ENCODE results near the gene GNB2.

The GNB2 gene

GRCh38 chr7:100683659-100684533 is 10.4 kb downstream of the GNB2 start:
- no peak for TF ChIP-seq FOXP2 (optimal IDR thresholded peaks at IDR 0.05; ENCODE audit: borderline replicate concordance, extremely low read depth, extremely low read length, insufficient read depth)
- TF ChIP-seq, protein P1, sequence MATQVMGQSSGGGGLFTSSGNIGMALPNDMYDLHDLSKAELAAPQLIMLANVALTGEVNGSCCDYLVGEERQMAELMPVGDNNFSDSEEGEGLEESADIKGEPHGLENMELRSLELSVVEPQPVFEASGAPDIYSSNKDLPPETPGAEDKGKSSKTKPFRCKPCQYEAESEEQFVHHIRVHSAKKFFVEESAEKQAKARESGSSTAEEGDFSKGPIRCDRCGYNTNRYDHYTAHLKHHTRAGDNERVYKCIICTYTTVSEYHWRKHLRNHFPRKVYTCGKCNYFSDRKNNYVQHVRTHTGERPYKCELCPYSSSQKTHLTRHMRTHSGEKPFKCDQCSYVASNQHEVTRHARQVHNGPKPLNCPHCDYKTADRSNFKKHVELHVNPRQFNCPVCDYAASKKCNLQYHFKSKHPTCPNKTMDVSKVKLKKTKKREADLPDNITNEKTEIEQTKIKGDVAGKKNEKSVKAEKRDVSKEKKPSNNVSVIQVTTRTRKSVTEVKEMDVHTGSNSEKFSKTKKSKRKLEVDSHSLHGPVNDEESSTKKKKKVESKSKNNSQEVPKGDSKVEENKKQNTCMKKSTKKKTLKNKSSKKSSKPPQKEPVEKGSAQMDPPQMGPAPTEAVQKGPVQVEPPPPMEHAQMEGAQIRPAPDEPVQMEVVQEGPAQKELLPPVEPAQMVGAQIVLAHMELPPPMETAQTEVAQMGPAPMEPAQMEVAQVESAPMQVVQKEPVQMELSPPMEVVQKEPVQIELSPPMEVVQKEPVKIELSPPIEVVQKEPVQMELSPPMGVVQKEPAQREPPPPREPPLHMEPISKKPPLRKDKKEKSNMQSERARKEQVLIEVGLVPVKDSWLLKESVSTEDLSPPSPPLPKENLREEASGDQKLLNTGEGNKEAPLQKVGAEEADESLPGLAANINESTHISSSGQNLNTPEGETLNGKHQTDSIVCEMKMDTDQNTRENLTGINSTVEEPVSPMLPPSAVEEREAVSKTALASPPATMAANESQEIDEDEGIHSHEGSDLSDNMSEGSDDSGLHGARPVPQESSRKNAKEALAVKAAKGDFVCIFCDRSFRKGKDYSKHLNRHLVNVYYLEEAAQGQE (IDR thresholded peaks at IDR 0.05; ENCODE audit: insufficient read depth in 1 of 2, low read depth in 2 of 2, low read length in 2 of 2) = no peak
- TF ChIP-seq SIN3A (IDR thresholded peaks at IDR 0.05; ENCODE audit: borderline replicate concordance, insufficient read depth, low read length) = no peak
- no peak for TF ChIP-seq TAF1 (IDR thresholded peaks at IDR 0.05; ENCODE audit: borderline replicate concordance, insufficient read depth, low read length)
- TF ChIP-seq POLR2AphosphoS5 (IDR thresholded peaks at IDR 0.05; ENCODE audit: low read depth, low read length) = no peak

DNA sequence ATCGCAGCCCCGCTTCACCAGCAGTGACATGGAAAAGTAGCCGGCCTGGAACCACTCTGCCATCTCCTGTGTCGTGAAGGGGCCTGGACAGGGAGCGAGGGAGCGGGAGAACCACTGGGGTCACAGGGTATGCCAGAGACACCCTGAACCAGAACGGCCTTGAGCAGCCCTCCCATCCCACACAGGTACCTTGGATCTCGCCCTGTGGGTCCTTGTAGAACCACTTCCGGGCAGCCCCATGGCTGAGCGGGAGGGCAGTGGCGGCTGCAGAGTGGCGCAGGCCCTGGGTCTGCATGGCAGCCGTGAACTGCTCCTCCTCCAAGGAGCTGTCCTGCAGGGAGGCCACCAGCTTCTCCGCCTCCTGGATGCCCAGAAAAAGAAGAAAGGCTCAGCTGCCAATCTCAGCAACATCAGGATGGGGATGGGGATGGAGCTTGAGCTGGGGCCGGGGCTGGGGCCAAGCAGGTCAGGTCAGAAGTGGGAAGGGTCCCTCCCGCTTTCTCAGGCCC is 11.0 kb downstream of the GNB2 start:
- no peak for TF ChIP-seq POLR2AphosphoS5 (IDR thresholded peaks at IDR 0.05; ENCODE audit: low read depth, low read length)
- TF ChIP-seq TAF1 (IDR thresholded peaks at IDR 0.05; ENCODE audit: borderline replicate concordance, insufficient read depth, low read length) = no peak
- TF ChIP-seq, protein P1 (IDR thresholded peaks at IDR 0.05; ENCODE audit: insufficient read depth in 1 of 2, low read depth in 2 of 2, low read length in 2 of 2) = no peak
- no peak for TF ChIP-seq FOXP2 (optimal IDR thresholded peaks at IDR 0.05; ENCODE audit: borderline replicate concordance, extremely low read depth, extremely low read length, insufficient read depth)
- no peak for TF ChIP-seq SIN3A (IDR thresholded peaks at IDR 0.05; ENCODE audit: borderline replicate concordance, insufficient read depth, low read length)

GRCh38 chr7:100685049-100685605 is 11.6 kb downstream of the GNB2 start:
- no peak for TF ChIP-seq FOXP2 (optimal IDR thresholded peaks at IDR 0.05; ENCODE audit: borderline replicate concordance, extremely low read depth, extremely low read length, insufficient read depth)
- TF ChIP-seq, protein P1 (IDR thresholded peaks at IDR 0.05; ENCODE audit: insufficient read depth in 1 of 2, low read depth in 2 of 2, low read length in 2 of 2) = no peak
- no peak for TF ChIP-seq TAF1 (IDR thresholded peaks at IDR 0.05; ENCODE audit: borderline replicate concordance, insufficient read depth, low read length)
- TF ChIP-seq SIN3A (IDR thresholded peaks at IDR 0.05; ENCODE audit: borderline replicate concordance, insufficient read depth, low read length) = no peak
- no peak for TF ChIP-seq POLR2AphosphoS5 (IDR thresholded peaks at IDR 0.05; ENCODE audit: low read depth, low read length)

- TF ChIP-seq, protein P1 (IDR thresholded peaks at IDR 0.05; ENCODE audit: insufficient read depth in 1 of 2, low read depth in 2 of 2, low read length in 2 of 2) = no peak
- TF ChIP-seq SIN3A (IDR thresholded peaks at IDR 0.05; ENCODE audit: borderline replicate concordance, insufficient read depth, low read length) = no peak
- no peak for TF ChIP-seq POLR2AphosphoS5 (IDR thresholded peaks at IDR 0.05; ENCODE audit: low read depth, low read length)
- TF ChIP-seq TAF1 (IDR thresholded peaks at IDR 0.05; ENCODE audit: borderline replicate concordance, insufficient read depth, low read length) = no peak
- no peak for TF ChIP-seq FOXP2 (optimal IDR thresholded peaks at IDR 0.05; ENCODE audit: borderline replicate concordance, extremely low read depth, extremely low read length, insufficient read depth)
Observed at GRCh38 chr7:100685631-100686145, 12.1 kb downstream of the GNB2 start.

Data from PFSK-1 (cell line).